SK-N-SH treated with all-trans-retinoic acid at 6 μM for 48 hours (cell line): ENCODE results near the gene SREBF2.

Source experiments
- ATAC-seq: fragments of 200-7000 bp; cut with Tn5 transposase; 3 replicates; pipeline ENCODE4 v1.9.1; 2020; ENCODE audit warnings: mild to moderate bottlenecking, moderate library complexity
- ARNTL ChIP-seq: fragments of 450-650 bp; formaldehyde crosslinking; IDR thresholded peaks from 2 replicates; pipeline ENCODE4 v1.5.0; 2020; ENCODE audit warnings: low read depth, mild to moderate bottlenecking, moderate library complexity, borderline replicate concordance
- CREB5 ChIP-seq: fragments of 250-450 bp; sonication (Bioruptor Pico); IDR thresholded peaks from 2 replicates; pipeline ENCODE4 v1.5.1; 2020; ENCODE audit warnings: low read depth, mild to moderate bottlenecking, moderate library complexity
- CSDC2 ChIP-seq: fragments of 250-450 bp; sonication (Bioruptor Pico); IDR thresholded peaks from 2 replicates; pipeline ENCODE4 v1.5.0; 2020; ENCODE audit warnings: mild to moderate bottlenecking, moderate library complexity
- CSRNP3 ChIP-seq: fragments of 250-450 bp; sonication (Bioruptor Pico); IDR thresholded peaks from 2 replicates; pipeline ENCODE4 v1.5.1; 2021; ENCODE audit warnings: mild to moderate bottlenecking, moderate library complexity
- ESRRG ChIP-seq: fragments of 250-450 bp; sonication (Bioruptor Pico); IDR thresholded peaks from 2 replicates; pipeline ENCODE4 v1.6.1; 2021; ENCODE audit warnings: mild to moderate bottlenecking
- GLIS3 ChIP-seq: fragments of 250-450 bp; sonication (Bioruptor Pico); IDR thresholded peaks from 2 replicates; pipeline ENCODE4 v1.5.0; 2020; ENCODE audit warnings: mild to moderate bottlenecking, moderate library complexity
- ISL1 ChIP-seq: fragments of 250-450 bp; sonication (Bioruptor Pico); IDR thresholded peaks from 2 replicates; pipeline ENCODE4 v2.1.2; 2022; ENCODE audit warnings: mild to moderate bottlenecking, moderate library complexity
- OSR1 ChIP-seq: fragments of 250-450 bp; sonication (Bioruptor Pico); IDR thresholded peaks from 2 replicates; pipeline ENCODE4 v1.8.0; 2022; ENCODE audit warnings: moderate library complexity, mild to moderate bottlenecking, inconsistent platforms
- PATZ1 ChIP-seq: fragments of 250-450 bp; sonication (Bioruptor Pico); IDR thresholded peaks from 2 replicates; pipeline ENCODE4 v1.8.0; 2020; ENCODE audit warnings: mild to moderate bottlenecking, moderate library complexity, borderline replicate concordance
- POU6F1 ChIP-seq: fragments of 250-450 bp; sonication (Bioruptor Pico); IDR thresholded peaks from 2 replicates; pipeline ENCODE4 v1.8.0; 2021; ENCODE audit warnings: low read depth, mild to moderate bottlenecking, moderate library complexity, borderline replicate concordance
- PPARA ChIP-seq: fragments of 250-450 bp; sonication (Bioruptor Pico); IDR thresholded peaks from 2 replicates; pipeline ENCODE4 v1.5.0; 2020; ENCODE audit warnings: mild to moderate bottlenecking, borderline replicate concordance
- RARB ChIP-seq: fragments of 250-450 bp; sonication (Bioruptor Pico); IDR thresholded peaks from 2 replicates; pipeline ENCODE4 v1.8.0; 2021; ENCODE audit warnings: mild to moderate bottlenecking, moderate library complexity
- SNAI2 ChIP-seq: fragments of 250-450 bp; sonication (Bioruptor Pico); IDR thresholded peaks from 2 replicates; pipeline ENCODE4 v1.5.0; 2020; ENCODE audit warnings: mild to moderate bottlenecking, moderate library complexity
- TCF4 ChIP-seq: fragments of 250-450 bp; sonication (Bioruptor Pico); IDR thresholded peaks from 2 replicates; pipeline ENCODE4 v1.8.0; 2021; ENCODE audit warnings: mild to moderate bottlenecking, moderate library complexity, borderline replicate concordance
- TSHZ2 ChIP-seq: fragments of 250-450 bp; sonication (Bioruptor Pico); IDR thresholded peaks from 2 replicates; pipeline ENCODE4 v1.5.0; 2020; ENCODE audit warnings: mild to moderate bottlenecking, moderate library complexity
- ZC3H10 ChIP-seq: fragments of 250-450 bp; sonication (Bioruptor Pico); IDR thresholded peaks from 2 replicates; pipeline ENCODE4 v1.5.1; 2021; ENCODE audit warnings: mild to moderate bottlenecking, moderate library complexity
- ZFP3 ChIP-seq: fragments of 250-450 bp; sonication (Bioruptor Pico); IDR thresholded peaks from 2 replicates; pipeline ENCODE4 v1.5.0; 2020; ENCODE audit warnings: mild to moderate bottlenecking, moderate library complexity
- ZFP30 ChIP-seq: fragments of 450-650 bp; formaldehyde crosslinking; IDR thresholded peaks from 2 replicates; pipeline ENCODE4 v1.5.0; 2022; ENCODE audit warnings: mild to moderate bottlenecking, moderate library complexity
- ZNF565 ChIP-seq: fragments of 450-650 bp; formaldehyde crosslinking; conservative IDR thresholded peaks from 2 replicates; pipeline ENCODE4 v1.5.0; 2020; ENCODE audit warnings: low read depth, mild to moderate bottlenecking, moderate library complexity
- ZNF70 ChIP-seq: fragments of 450-650 bp; formaldehyde crosslinking; IDR thresholded peaks from 2 replicates; pipeline ENCODE4 v1.5.0; 2020; ENCODE audit warnings: mild to moderate bottlenecking, moderate library complexity

The SREBF2 gene

GRCh38 chr22:41813726-41814410 lies 19.0 kb upstream of the SREBF2 start (continued):
- TF ChIP-seq SNAI2 = no peak

- no peak for TF ChIP-seq GLIS3 (CRISPR knock-in tag)
- no peak for TF ChIP-seq OSR1 (CRISPR knock-in tag)
- ATAC-seq = no peak
Observed at GRCh38 chr22:41815716-41816115, 17.2 kb upstream of the SREBF2 start.

- no peak for ATAC-seq
- TF ChIP-seq CSRNP3 (CRISPR knock-in tag) = no peak
- TF ChIP-seq ZNF70 (CRISPR knock-in tag) = no peak
- TF ChIP-seq OSR1 (CRISPR knock-in tag) = no peak
- no peak for TF ChIP-seq PPARA (CRISPR knock-in tag)
- TF ChIP-seq ZFP30 (CRISPR knock-in tag) = no peak
- TF ChIP-seq ARNTL (CRISPR knock-in tag) = no peak
- TF ChIP-seq CREB5 (CRISPR knock-in tag) = no peak
- TF ChIP-seq GLIS3 (CRISPR knock-in tag) = no peak
- no peak for TF ChIP-seq ESRRG (CRISPR knock-in tag)
Observed at GRCh38 chr22:41816241-41816640, 16.7 kb upstream of the SREBF2 start.

GRCh38 chr22:41816871-41817270 lies 16.0 kb upstream of the SREBF2 start:
- TF ChIP-seq CSRNP3 (CRISPR knock-in tag) = no peak
- TF ChIP-seq SNAI2 = no peak
- no peak for TF ChIP-seq ZC3H10 (CRISPR knock-in tag)
- TF ChIP-seq CREB5 (CRISPR knock-in tag) = no peak
- no peak for TF ChIP-seq PATZ1 (CRISPR knock-in tag)
- no peak for TF ChIP-seq CSDC2 (CRISPR knock-in tag)
- ATAC-seq = no peak

- no peak for ATAC-seq
- no peak for TF ChIP-seq ESRRG (CRISPR knock-in tag)
- TF ChIP-seq ZNF565 = no peak
- TF ChIP-seq RARB (CRISPR knock-in tag) = no peak
- no peak for TF ChIP-seq OSR1 (CRISPR knock-in tag)
- TF ChIP-seq PATZ1 (CRISPR knock-in tag) = no peak
- TF ChIP-seq TCF4 = no peak
- TF ChIP-seq ZFP3 (CRISPR knock-in tag) = no peak
- TF ChIP-seq TSHZ2 = no peak
- TF ChIP-seq POU6F1 = no peak
- no peak for TF ChIP-seq ZFP30 (CRISPR knock-in tag)
- no peak for TF ChIP-seq PPARA (CRISPR knock-in tag)
- no peak for TF ChIP-seq ISL1 (CRISPR knock-in tag)
Observed at GRCh38 chr22:41818011-41818410, 14.9 kb upstream of the SREBF2 start.
